ENCODE measurements around the gene ZNF628. TPM values are rescaled to one million over a fixed set of nuclear protein-coding genes. Genes with fewer than 3 reads are reported as not detected.
A peak's percentile ranks its signal among the peaks of the same experiment; 100 is the strongest.
"Not testable (repeated sequence)": the region's sequence is repeated elsewhere in the genome, so short reads cannot be mapped to it uniquely, and the experiment has no call there.

ZNF628 gene
- total and polyA plus RNA-seq, 2 of the 8 experiments (the other 6 are each of a cell fraction or from before 2014, with no cell fraction given): 1.7 to 10.8 TPM

GRCh38 chr19:55448175-55448490 lies 28.3 kb upstream of the ZNF628 start:
- H3K79me2 ChIP-seq (ENCODE audit: control insufficient read depth in 1 of 2, insufficient read depth in 2 of 2, low read length in 2 of 2); H2BK120ac ChIP-seq (replicated peaks; ENCODE audit: low read depth, low read length); H2BK5ac ChIP-seq (ENCODE audit: low read depth, low read length); POLR2A ChIA-PET (ENCODE audit: partially characterized antibody); H3K4me3 ChIP-seq (ENCODE audit: extremely low read depth in 1 of 4, insufficient read depth in 2 of 4, low read depth in 3 of 4, low read length in 4 of 4); H3K4me2 ChIP-seq (ENCODE audit: insufficient read depth in 1 of 2, low read depth in 2 of 2, low read length in 2 of 2); H2BK15ac ChIP-seq (ENCODE audit: low read length); H3K14ac ChIP-seq (ENCODE audit: insufficient read length); FAIRE-seq; H3K23ac ChIP-seq (ENCODE audit: insufficient read length); H3K9ac ChIP-seq (replicated peaks in 1 of 4; ENCODE audit: extremely low read depth in 1 of 4, low read depth in 3 of 4, low read length in 3 of 4); H2BK20ac ChIP-seq (ENCODE audit: low read length); H3K36me3 ChIP-seq (ENCODE audit: control insufficient read depth in 2 of 4, insufficient read depth in 4 of 4, low read length in 3 of 4); H2AFZ ChIP-seq (ENCODE audit: low read length); DNase-seq (ENCODE audit: low read depth in 1 of 2, low spot score in 2 of 2); H3K79me1 ChIP-seq (ENCODE audit: low read depth, low read length); H3K18ac ChIP-seq (ENCODE audit: extremely low read depth, low read length); H4K8ac ChIP-seq (ENCODE audit: extremely low read depth, insufficient read depth, low read length); H3K4ac ChIP-seq (replicated peaks; ENCODE audit: insufficient read length, low read depth, low read length); H3K4me1 ChIP-seq (replicated peaks in 1 of 4; ENCODE audit: control insufficient read depth in 3 of 4, insufficient read depth in 4 of 4, low read length in 3 of 4); H3K9me3 ChIP-seq (ENCODE audit: insufficient read depth in 2 of 2, low read depth in 1 of 2, low read length in 1 of 2); H4K91ac ChIP-seq (replicated peaks; ENCODE audit: insufficient read length, low read length); H4K5ac ChIP-seq (ENCODE audit: insufficient read length, low read depth, low read length); H3K27ac ChIP-seq (ENCODE audit: low read depth, low read length); H2BK12ac ChIP-seq (ENCODE audit: low read depth, low read length): not testable (repeated sequence)
- CTCF ChIA-PET (ENCODE audit: partially characterized antibody): interaction anchor here (0.9 to 1.6 kb wide), 2 partner anchors 7 to 11 kb away, joined by 3 to 5 read pairs; no protein-coding TSS in a partner anchor
- peak overlapping the region; percentile 82 for H3K56ac ChIP-seq (replicated peaks; ENCODE audit: insufficient read length, low read depth, low read length)
- H2AK5ac ChIP-seq (ENCODE audit: low read depth, low read length): peak overlapping the region; percentile 68; the same call in 1 of the 2 replicates
- peaks cover 3 to 16% of the 10 kb centered on the region in 2 experiments for H4K20me1 ChIP-seq (replicated peaks in 1 of 2; ENCODE audit: control insufficient read depth in 1 of 2, insufficient read depth in 2 of 2, low read length in 2 of 2)
- peaks cover 20% of the 10 kb centered on the region; the same call in 1 of the 2 replicates for H3K23me2 ChIP-seq (ENCODE audit: low read depth, low read length)
- H3K27me3 ChIP-seq (replicated peaks in 1 of 4; ENCODE audit: control insufficient read depth in 3 of 4, extremely low read depth in 1 of 4, insufficient read depth in 3 of 4, low read length in 3 of 4): peaks cover 55 to 89% (median 85%) of the 10 kb centered on the region in 4 experiments
- WGBS, 2 experiments (ENCODE audit: extremely low coverage in 1 of 2, insufficient coverage in 1 of 2, insufficient read length in 1 of 2, insufficient replicate concordance in 2 of 2, low coverage in 1 of 2, low lambda C conversion rate in 2 of 2, missing lambda C conversion rate in 1 of 2): 89% methylated on average over 5 of the region's 5 CpGs; no CpG with 5 or more reads in 1 of the 2 experiments
